Neuronal stem cell (in vitro differentiated cells): ENCODE measurements around the gene B3GALT5.
"Not testable (repeated sequence)": the region's sequence is repeated elsewhere in the genome, so short reads cannot be mapped to it uniquely, and the experiment has no call there.

ENCODE experiments used
- DNase-seq: peaks from one replicate; pipeline ENCODE4 v3.0.0-alpha.2; 2013; ENCODE audit warnings: low spot score
- H2AFZ ChIP-seq: one replicate; pipeline ENCODE4 v1.6.1; 2013; ENCODE audit warnings: mild to moderate bottlenecking, low read length, inconsistent platforms
- H2AK5ac ChIP-seq: 2 replicates; pipeline ENCODE4 v1.6.1; 2013; ENCODE audit warnings: low read depth, mild to moderate bottlenecking, inconsistent platforms, low read length, moderate library complexity, mixed read lengths
- H2BK120ac ChIP-seq: 2 replicates; pipeline ENCODE4 v1.6.1; 2013; ENCODE audit warnings: low read depth, mild to moderate bottlenecking, inconsistent platforms, low read length, moderate library complexity, mixed read lengths
- H2BK12ac ChIP-seq: one replicate; pipeline ENCODE4 v1.6.1; 2013; ENCODE audit warnings: low read length, inconsistent platforms
- H2BK15ac ChIP-seq: 2 replicates; pipeline ENCODE4 v1.6.1; 2013; ENCODE audit warnings: mild to moderate bottlenecking, low read length, inconsistent platforms, mixed read lengths
- H2BK5ac ChIP-seq: one replicate; pipeline ENCODE4 v1.6.1; 2013; ENCODE audit warnings: inconsistent platforms, mild to moderate bottlenecking, low read length, moderate library complexity
- H3K14ac ChIP-seq: one replicate; pipeline ENCODE4 v1.6.1; 2013; ENCODE audit warnings: low read length, inconsistent platforms
- H3K18ac ChIP-seq: 2 replicates; pipeline ENCODE4 v1.6.1; 2013; ENCODE audit warnings: low read length, inconsistent platforms
- H3K23ac ChIP-seq: 2 replicates; pipeline ENCODE4 v1.6.1; 2013; ENCODE audit warnings: low read depth, mild to moderate bottlenecking, mixed read lengths, low read length, inconsistent platforms; ENCODE audit not compliant: poor library complexity
- H3K27ac ChIP-seq: replicated peaks from 3 replicates; pipeline ENCODE4 v1.5.1; 2013; ENCODE audit warnings: low read length, inconsistent platforms
- H3K27me3 ChIP-seq, 3 experiments: 2 replicates each; pipeline ENCODE4 v1.6.1; 2013; ENCODE audit warnings: low read length in 3 of 3, mild to moderate bottlenecking in 2 of 3, inconsistent platforms in 1 of 3, low read depth in 1 of 3, mixed read lengths in 1 of 3, moderate library complexity in 1 of 3; ENCODE audit not compliant: control insufficient read depth in 3 of 3, insufficient read depth in 3 of 3
- H3K36me3 ChIP-seq, 2 donors: replicated peaks in 1 of 2; 2 replicates each; pipeline ENCODE4 v1.6.1; 2013; ENCODE audit warnings: low read length in 2 of 2; ENCODE audit not compliant: control insufficient read depth in 2 of 2, insufficient read depth in 2 of 2
- H3K4ac ChIP-seq: 2 replicates; pipeline ENCODE4 v1.6.1; 2013; ENCODE audit warnings: inconsistent platforms, mild to moderate bottlenecking, low read length, moderate library complexity
- H3K4me1 ChIP-seq, 2 donors: 1 replicate in 1 of 2; 2 replicates in 1 of 2; pipeline ENCODE4 v1.6.1; 2013; ENCODE audit warnings: low read length in 2 of 2, low read depth in 1 of 2; ENCODE audit not compliant: control insufficient read depth in 2 of 2, insufficient read depth in 1 of 2
- H3K4me2 ChIP-seq: one replicate; pipeline ENCODE4 v1.6.1; 2013; ENCODE audit warnings: mild to moderate bottlenecking, low read length, inconsistent platforms; ENCODE audit not compliant: insufficient read depth, poor library complexity, severe bottlenecking
- H3K4me3 ChIP-seq, 2 donors: 2 replicates each; pipeline ENCODE4 v1.5.1; 2013; ENCODE audit warnings: low read length in 2 of 2, mild to moderate bottlenecking in 2 of 2, inconsistent platforms in 1 of 2, moderate library complexity in 1 of 2
- H3K79me1 ChIP-seq: one replicate; pipeline ENCODE4 v1.6.1; 2013; ENCODE audit warnings: low read depth, mild to moderate bottlenecking, inconsistent platforms, low read length, moderate library complexity
- H3K9ac ChIP-seq: one replicate; pipeline ENCODE4 v1.6.1; 2013; ENCODE audit warnings: mild to moderate bottlenecking, low read depth, low read length, inconsistent platforms; ENCODE audit not compliant: poor library complexity
- H3K9me3 ChIP-seq, 2 donors: replicated peaks in 1 of 2; 2 replicates each; pipeline versions ENCODE3 to v1.6.1; 2013; ENCODE audit warnings: low read length in 2 of 2, mild to moderate bottlenecking in 2 of 2, inconsistent platforms in 1 of 2, low read depth in 1 of 2, mixed read lengths in 1 of 2, moderate library complexity in 1 of 2; ENCODE audit not compliant: control insufficient read depth in 2 of 2, insufficient read depth in 1 of 2
- H4K8ac ChIP-seq: one replicate; pipeline ENCODE4 v1.6.1; 2013; ENCODE audit warnings: low read depth, mild to moderate bottlenecking, inconsistent platforms, low read length, moderate library complexity
- H4K91ac ChIP-seq: one replicate; pipeline ENCODE4 v1.6.1; 2013; ENCODE audit warnings: low read length, low read depth, mild to moderate bottlenecking, inconsistent platforms; ENCODE audit not compliant: poor library complexity
- WGBS, 2 donors: extraction: QIAGEN DNeasy Blood & Tissue Kit; methylation state at CpG; one replicate each; pipeline ENCODE4 v1.1.7; 2013; ENCODE audit warnings: missing lambda C conversion rate in 2 of 2, mixed read lengths in 1 of 2; ENCODE audit not compliant: insufficient read length in 2 of 2, insufficient replicate concordance in 1 of 2; ENCODE audit errors: extremely low coverage in 2 of 2; 5-methylcytosine and 5-hydroxymethylcytosine counted together

The B3GALT5 gene

GRCh38 chr21:39581414-39581813 is 31.3 kb upstream of the B3GALT5 start:
- no peak overlapping the region for H2BK120ac ChIP-seq
- H2BK12ac ChIP-seq = no peak overlapping the region
- H2AK5ac ChIP-seq = no peak overlapping the region
- no peak overlapping the region for H4K91ac ChIP-seq
- no peak overlapping the region for H4K8ac ChIP-seq
- no peak overlapping the region for H3K4me2 ChIP-seq
- H3K27me3 ChIP-seq = no peaks in the 10 kb centered on the region
- no peak overlapping the region for H3K4me3 ChIP-seq
- no peak overlapping the region for H2AFZ ChIP-seq
- WGBS, 2 donors = no CpG with 5 or more reads among the region's 3 CpGs
- no peak overlapping the region for H2BK5ac ChIP-seq
- H3K9me3 ChIP-seq = peaks cover 1 to 6% of the 10 kb centered on the region in 2 donors
- H3K4me1 ChIP-seq = no peaks in the 10 kb centered on the region
- H3K36me3 ChIP-seq = no peaks in the 10 kb centered on the region
- no peak overlapping the region for H3K9ac ChIP-seq
- DNase-seq = no peak
- H3K23ac ChIP-seq = no peak overlapping the region
- H3K14ac ChIP-seq = no peak overlapping the region
- no peak overlapping the region for H2BK15ac ChIP-seq
- H3K18ac ChIP-seq = no peak overlapping the region
- H3K79me1 ChIP-seq = no peaks in the 10 kb centered on the region
- H3K4ac ChIP-seq = no peak overlapping the region
- H3K27ac ChIP-seq = no peak overlapping the region

- Histone ChIP-seq H3K79me1 (no peaks in the 10 kb centered on the region), H3K9me3 (peaks cover 0 to 6% of the 10 kb centered on the region in 2 donors), H3K18ac (no peak overlapping the region), H3K23ac (no peak overlapping the region), H2BK120ac (no peak overlapping the region), H3K27me3 (no peaks in the 10 kb centered on the region), H3K14ac (no peak overlapping the region), H3K9ac (no peak overlapping the region), H3K4me3 (no peak overlapping the region), H2AFZ (no peak overlapping the region), H4K91ac (no peak overlapping the region), H4K8ac (no peak overlapping the region), H3K4me2 (no peak overlapping the region), H2BK5ac (no peak overlapping the region), H2BK15ac (no peak overlapping the region), H3K27ac (no peak overlapping the region), H3K36me3 (no peaks in the 10 kb centered on the region), H2BK12ac (no peak overlapping the region), H3K4me1 (no peaks in the 10 kb centered on the region), H2AK5ac (no peak overlapping the region), H3K4ac (no peak overlapping the region)
- no CpG with 5 or more reads among the region's 4 CpGs for WGBS, 2 donors
- no peak for DNase-seq
Measured at GRCh38 chr21:39582749-39583148, 30.0 kb upstream of the B3GALT5 start.

DNA sequence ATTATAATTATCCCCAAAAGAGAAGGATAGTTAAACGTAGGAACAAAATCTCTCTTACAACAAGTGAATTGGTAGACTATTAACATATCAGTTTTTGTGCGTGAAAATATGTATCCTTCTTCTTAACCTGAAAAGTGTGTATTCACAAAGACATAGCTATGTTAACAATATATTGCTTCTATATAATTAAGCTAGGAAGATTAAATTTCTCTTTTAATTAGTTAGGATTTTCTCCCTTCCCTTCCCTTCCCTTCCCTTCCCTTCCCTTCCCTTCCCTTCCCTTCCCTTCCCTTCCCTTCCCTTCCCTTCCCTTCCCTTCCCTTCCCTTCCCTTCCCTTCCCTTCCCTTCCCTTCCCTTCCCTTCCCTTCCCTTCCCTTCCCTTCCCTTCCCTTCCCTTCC is 29.2 kb upstream of the B3GALT5 start:
- H3K36me3 ChIP-seq, H2AFZ ChIP-seq, H3K4me3 ChIP-seq, H2BK12ac ChIP-seq, DNase-seq, H2BK120ac ChIP-seq, H4K8ac ChIP-seq, H3K23ac ChIP-seq, H3K27me3 ChIP-seq, H3K9ac ChIP-seq, H2BK5ac ChIP-seq, H3K4me1 ChIP-seq, H3K4ac ChIP-seq, H2AK5ac ChIP-seq, H4K91ac ChIP-seq, H3K4me2 ChIP-seq, H2BK15ac ChIP-seq, H3K79me1 ChIP-seq, H3K27ac ChIP-seq, H3K14ac ChIP-seq, H3K18ac ChIP-seq, H3K9me3 ChIP-seq: not testable (repeated sequence)
- WGBS, 2 donors = no CpG with 5 or more reads among the region's 2 CpGs

GRCh38 chr21:39587376-39587775 is 25.4 kb upstream of the B3GALT5 start:
- no peak overlapping the region for H2BK120ac ChIP-seq

More at GRCh38 chr21:39587376-39587775, 25.4 kb upstream of the B3GALT5 start:
- Histone ChIP-seq H3K14ac (no peak overlapping the region), H3K9ac (no peak overlapping the region), H2AFZ (no peak overlapping the region), H3K36me3 (no peaks in the 10 kb centered on the region), H2BK5ac (no peak overlapping the region), H4K91ac (no peak overlapping the region), H3K27ac (no peak overlapping the region), H3K4me3 (no peak overlapping the region), H3K4me1 (no peaks in the 10 kb centered on the region), H3K23ac (no peak overlapping the region), H3K18ac (no peak overlapping the region), H3K9me3 (peaks cover 0 to 11% of the 10 kb centered on the region in 2 donors), H3K4me2 (no peak overlapping the region), H2BK15ac (no peak overlapping the region), H4K8ac (no peak overlapping the region), H3K4ac (no peak overlapping the region), H2BK12ac (no peak overlapping the region), H3K79me1 (no peaks in the 10 kb centered on the region), H3K27me3 (no peaks in the 10 kb centered on the region), H2AK5ac (no peak overlapping the region)
- no CpG with 5 or more reads among the region's 4 CpGs for WGBS, 2 donors
- no peak for DNase-seq
